ENCODE measurements around the gene GZMH.

GRCh38 chr14:24607081-24607480 lies 2.4 kb downstream of the GZMH start:
- TF ChIP-seq FOS (IDR thresholded peaks at IDR 0.05; ENCODE audit: borderline replicate concordance, insufficient read depth, low read length), result no peak
- TF ChIP-seq CTCF (IDR thresholded peaks at IDR 0.05; ENCODE audit: extremely low read depth in 1 of 2, insufficient read depth in 1 of 2, low read depth in 1 of 2, low read length in 2 of 2), result no peak
